ENCODE data around the gene CEND1. TPM values are rescaled to one million over a fixed set of nuclear protein-coding genes. Genes with fewer than 3 reads are reported as not detected.

Gene CEND1
- total RNA-seq, 1 donor from 2014 or later: 3.8 TPM

DNA sequence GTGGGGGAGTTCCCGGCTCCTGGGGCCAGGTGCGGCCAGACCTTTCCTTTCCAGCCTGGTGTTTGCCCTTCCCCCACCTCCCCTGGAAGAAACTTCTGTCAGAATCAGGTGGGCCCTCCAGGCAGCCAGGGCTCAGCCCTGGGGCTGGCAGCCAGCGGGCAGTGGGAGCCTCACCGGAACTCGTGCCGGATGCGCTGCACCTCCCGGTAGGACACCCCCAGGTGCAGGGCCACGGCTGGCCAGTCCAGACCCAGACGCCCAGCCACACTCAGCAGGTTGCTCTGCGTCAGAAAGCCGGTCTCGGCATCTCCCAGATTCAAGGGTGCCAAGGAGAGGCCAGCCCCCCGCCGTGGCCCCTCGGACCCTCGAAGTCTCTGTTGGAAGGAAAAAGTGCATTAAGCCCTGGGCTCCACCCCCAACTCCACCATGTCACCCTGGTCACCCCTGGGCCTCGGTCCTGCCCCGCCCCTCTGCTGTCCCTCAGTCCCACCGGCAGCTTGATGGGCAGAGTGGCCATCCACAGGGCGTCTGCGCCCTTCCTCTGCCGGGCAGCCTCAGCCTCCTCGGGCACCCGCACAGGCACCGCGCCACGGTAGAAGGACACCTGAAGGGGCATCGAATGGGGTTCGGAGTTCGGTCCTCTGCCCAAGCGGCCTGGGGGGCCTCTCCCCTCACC, 9.9 kb upstream of the CEND1 start:
- Mint-ChIP-seq H3K4me3 (no peak overlapping the region), H3K4me1 (peaks cover 9% of the 10 kb centered on the region), H3K27me3 (no peaks in the 10 kb centered on the region), H3K36me3 (ENCODE audit: low read depth) (peaks cover 14% of the 10 kb centered on the region), H3K27ac (no peak overlapping the region), H3K9me3 (no peaks in the 10 kb centered on the region)
- intact Hi-C loops (cut with micrococcal nuclease): loop anchor here (5.0 kb wide), 3 partner anchors 102 to 292 kb away; partner anchors contain the start of genes DEAF1, PHRF1, RNH1 and TMEM80
- no peak for DNase-seq

DNA sequence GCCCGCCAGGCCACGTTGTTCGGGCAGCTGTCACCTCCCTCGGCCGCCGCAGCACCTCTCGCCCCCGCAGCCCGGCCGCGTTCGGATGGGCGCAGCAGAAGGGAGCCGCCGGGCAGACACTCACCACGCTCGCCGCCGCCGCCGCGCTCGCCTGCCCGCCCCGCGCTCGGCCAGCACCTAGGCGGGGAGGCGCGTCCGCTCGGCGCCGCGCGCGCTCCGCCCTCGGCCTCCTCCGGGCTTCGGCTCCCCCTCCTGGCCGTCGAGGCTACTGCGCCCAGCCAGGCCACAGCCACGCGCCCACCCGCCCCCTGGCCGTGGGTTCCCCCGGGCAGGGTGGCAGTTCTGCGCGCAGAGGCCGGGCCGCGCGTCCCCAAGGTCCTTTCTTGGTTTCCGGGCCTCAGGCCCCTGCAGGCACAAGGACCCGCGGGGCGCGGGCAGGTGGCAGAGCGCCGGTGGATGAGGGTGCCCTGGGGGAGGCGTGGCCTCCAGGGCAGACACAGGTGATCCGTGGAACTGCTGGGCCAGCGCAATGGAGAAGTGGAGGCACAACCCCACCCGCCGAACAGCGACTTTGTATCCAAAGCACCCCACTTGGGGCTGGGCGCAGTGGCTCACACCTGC, 8.3 kb upstream of the CEND1 start, which contains the start of gene SLC25A22:
SLC25A22 (minus strand) TSS at position 189 of the 621 bp plus-strand sequence. CDS start 3,275 bp downstream, outside the sequence.
- peak; percentile 97 for DNase-seq
- intact Hi-C loops (cut with micrococcal nuclease): loop anchor here (5.0 kb wide), 3 partner anchors 101 to 291 kb away; partner anchors contain the start of genes DEAF1, PHRF1, RNH1 and TMEM80
- no peaks in the 10 kb centered on the region for H3K9me3 Mint-ChIP-seq
- H3K4me1 Mint-ChIP-seq: peaks cover 7% of the 10 kb centered on the region
- H3K27me3 Mint-ChIP-seq: no peaks in the 10 kb centered on the region
- H3K4me3 Mint-ChIP-seq: peak within 1 kb of the TSS; percentile 91
- H3K27ac Mint-ChIP-seq: peak within 1 kb of the TSS; percentile 87
- H3K36me3 Mint-ChIP-seq (ENCODE audit: low read depth): peaks cover 16% of the 10 kb centered on the region

- peak; percentile 92 for DNase-seq
- intact Hi-C loops (cut with micrococcal nuclease): loop anchor here (2.0 to 5.0 kb wide), 5 partner anchors 21 to 290 kb away; partner anchors contain the start of genes DEAF1, GATD1, PHRF1 and RNH1
- peak overlapping the region; percentile 87 for H3K27ac Mint-ChIP-seq
- peak overlapping the region; percentile 91 for H3K4me3 Mint-ChIP-seq
- H3K36me3 Mint-ChIP-seq (ENCODE audit: low read depth): peaks cover 16% of the 10 kb centered on the region
- H3K9me3 Mint-ChIP-seq: no peaks in the 10 kb centered on the region
- H3K4me1 Mint-ChIP-seq: peaks cover 7% of the 10 kb centered on the region
- H3K27me3 Mint-ChIP-seq: no peaks in the 10 kb centered on the region
These were observed 7.6 kb upstream of the CEND1 start for GRCh38 chr11:797296-798092.

DNA sequence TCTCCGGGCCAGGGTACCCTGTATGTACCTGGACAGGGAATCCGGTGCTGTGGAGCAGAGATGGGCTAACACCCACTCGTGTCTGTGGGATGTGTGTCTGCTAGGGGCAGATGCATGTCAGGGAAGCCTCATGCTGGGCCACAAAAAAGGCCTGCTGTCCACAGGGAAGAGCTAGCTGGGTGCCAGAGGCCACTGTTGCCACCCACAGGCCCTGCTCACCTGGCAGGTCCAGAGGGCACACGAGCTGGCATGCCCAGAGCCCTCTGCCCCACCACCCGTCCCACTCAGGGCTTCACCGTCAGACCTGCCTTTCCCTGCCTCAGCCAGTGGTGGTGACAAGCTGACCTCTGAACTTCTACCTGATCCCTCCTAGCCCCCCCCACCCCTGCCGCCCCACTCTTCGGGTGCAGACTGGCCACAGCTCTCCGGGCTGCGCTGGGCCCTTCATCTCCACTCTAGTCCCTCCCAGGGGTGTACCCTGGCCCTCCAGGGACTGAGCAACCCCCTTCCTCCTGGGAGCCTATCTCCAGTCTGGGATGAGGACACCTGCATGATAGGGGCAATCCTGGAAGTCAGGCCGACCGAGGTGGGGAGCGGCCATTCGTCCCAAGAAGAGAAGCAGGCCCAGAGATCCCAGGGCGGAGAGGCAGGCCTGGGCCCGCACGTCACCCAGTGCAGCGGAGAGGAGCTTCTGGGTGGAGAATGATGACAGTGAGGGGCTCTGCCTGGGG, 6.8 kb upstream of the CEND1 start:
- no peak for DNase-seq
- intact Hi-C loops (cut with micrococcal nuclease): loop anchor here (1.0 to 5.0 kb wide), 7 partner anchors 9 to 289 kb away; partner anchors contain the start of genes DEAF1, GATD1, PHRF1 and PIDD1
- no peaks in the 10 kb centered on the region for H3K27me3 Mint-ChIP-seq
- H3K4me3 Mint-ChIP-seq: peak overlapping the region; percentile 91
- H3K4me1 Mint-ChIP-seq: peaks cover 7% of the 10 kb centered on the region
- H3K27ac Mint-ChIP-seq: peak overlapping the region; percentile 87
- no peaks in the 10 kb centered on the region for H3K9me3 Mint-ChIP-seq
- peaks cover 18% of the 10 kb centered on the region for H3K36me3 Mint-ChIP-seq (ENCODE audit: low read depth)

GRCh38 chr11:795634-796564, 6.0 kb upstream of the CEND1 start:
- peak; percentile 93 for DNase-seq
- peak overlapping the region; percentile 80 for H3K27ac Mint-ChIP-seq
- peaks cover 16% of the 10 kb centered on the region for H3K36me3 Mint-ChIP-seq (ENCODE audit: low read depth)
- no peaks in the 10 kb centered on the region for H3K9me3 Mint-ChIP-seq
- intact Hi-C loops (cut with micrococcal nuclease): loop anchor here (1.0 to 5.0 kb wide), 7 partner anchors 9 to 289 kb away; partner anchors contain the start of genes DEAF1, GATD1, PHRF1 and PIDD1
- H3K27me3 Mint-ChIP-seq: no peaks in the 10 kb centered on the region
- peaks cover 7% of the 10 kb centered on the region for H3K4me1 Mint-ChIP-seq
- peak overlapping the region; percentile 91 for H3K4me3 Mint-ChIP-seq

DNA sequence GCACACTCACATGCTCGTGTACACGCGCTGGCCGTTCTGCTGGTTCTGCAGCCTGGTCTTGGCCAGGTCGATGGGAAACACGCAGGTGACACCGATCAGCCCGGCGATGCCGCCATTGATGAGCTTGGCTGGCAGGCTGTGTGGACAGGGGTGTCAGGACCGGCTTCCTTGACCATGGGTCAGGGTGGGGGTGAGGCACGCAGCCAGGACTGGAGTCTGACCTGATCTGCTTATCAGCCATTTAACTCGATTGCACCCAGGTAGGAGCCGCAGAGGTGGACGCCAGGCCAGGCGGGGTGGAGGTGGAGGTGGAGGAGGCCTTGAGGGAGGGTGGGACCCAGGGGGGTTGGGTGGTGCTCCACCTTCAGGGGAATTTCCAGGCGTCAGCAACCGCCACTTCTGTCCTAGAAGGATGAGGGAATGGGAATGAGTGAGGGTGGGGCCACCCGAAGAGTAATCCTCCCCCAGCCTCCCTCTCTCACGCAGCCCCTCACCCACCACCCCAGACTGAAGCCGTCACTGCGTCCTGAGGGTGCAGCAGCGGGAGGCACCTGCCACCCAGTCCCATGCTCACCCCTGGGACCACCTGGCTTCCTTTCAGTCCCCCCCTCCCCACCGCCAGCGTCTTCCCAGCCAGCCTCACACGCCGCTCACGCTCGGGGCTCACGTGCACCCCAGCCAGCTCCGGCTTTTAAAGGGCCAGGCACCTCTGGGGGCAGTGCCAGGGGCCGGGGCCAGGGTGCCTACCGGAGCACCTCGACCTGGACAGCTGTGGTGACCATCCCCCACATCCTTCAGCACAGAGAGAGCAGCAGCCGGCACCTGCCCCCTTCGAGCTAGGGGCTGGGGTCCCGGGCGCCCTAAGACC, 5.1 kb upstream of the CEND1 start:
- intact Hi-C loops (cut with micrococcal nuclease): loop anchor here (5.0 kb wide), 3 partner anchors 98 to 288 kb away; partner anchors contain the start of genes DEAF1, PHRF1, RNH1 and TMEM80
- no peak overlapping the region for H3K27ac Mint-ChIP-seq
- H3K9me3 Mint-ChIP-seq: no peaks in the 10 kb centered on the region

GRCh38 chr11:794013-794765, 4.3 kb upstream of the CEND1 start:
- peaks cover 9% of the 10 kb centered on the region for H3K4me1 Mint-ChIP-seq
- no peaks in the 10 kb centered on the region for H3K27me3 Mint-ChIP-seq

More for the DNA sequence above, 5.1 kb upstream of the CEND1 start:
- no peaks in the 10 kb centered on the region for H3K27me3 Mint-ChIP-seq
- peak overlapping the region; percentile 68 for H3K4me3 Mint-ChIP-seq
- peaks cover 15% of the 10 kb centered on the region for H3K36me3 Mint-ChIP-seq (ENCODE audit: low read depth)
- H3K4me1 Mint-ChIP-seq: peaks cover 7% of the 10 kb centered on the region
- no peak for DNase-seq

DNA sequence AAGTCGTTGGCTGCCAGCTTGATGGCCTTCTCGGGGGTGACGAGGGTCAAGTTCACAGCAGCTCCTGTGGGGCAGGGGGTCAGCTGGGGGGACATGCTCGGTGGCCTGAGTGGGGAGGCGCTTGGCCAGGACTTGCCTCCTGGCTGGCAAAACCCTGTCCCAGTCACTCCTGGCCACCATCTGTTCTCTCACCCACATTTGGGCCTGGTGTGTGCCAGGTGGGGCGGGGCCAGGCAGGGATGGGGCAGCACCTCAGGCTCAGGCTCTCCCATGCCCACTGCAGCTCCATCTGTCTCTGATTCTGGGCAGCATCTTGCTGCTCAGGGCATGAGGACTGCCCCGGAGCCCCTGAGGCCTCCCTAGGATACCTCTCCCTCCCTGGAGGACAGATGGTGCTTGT, 3.7 kb upstream of the CEND1 start:
- Mint-ChIP-seq H3K4me1 (peaks cover 9% of the 10 kb centered on the region), H3K36me3 (ENCODE audit: low read depth) (peaks cover 13% of the 10 kb centered on the region), H3K4me3 (peak overlapping the region; percentile 59), H3K27ac (no peak overlapping the region), H3K9me3 (no peaks in the 10 kb centered on the region), H3K27me3 (no peaks in the 10 kb centered on the region)
- intact Hi-C loops (cut with micrococcal nuclease): no loop called here
- DNase-seq: no peak

More at GRCh38 chr11:794013-794765, 4.3 kb upstream of the CEND1 start:
- Mint-ChIP-seq H3K9me3 (no peaks in the 10 kb centered on the region), H3K4me3 (peak overlapping the region; percentile 59), H3K27ac (no peak overlapping the region), H3K36me3 (ENCODE audit: low read depth) (peaks cover 13% of the 10 kb centered on the region)
- intact Hi-C loops (cut with micrococcal nuclease): no loop called here
- DNase-seq: no peak

DNA sequence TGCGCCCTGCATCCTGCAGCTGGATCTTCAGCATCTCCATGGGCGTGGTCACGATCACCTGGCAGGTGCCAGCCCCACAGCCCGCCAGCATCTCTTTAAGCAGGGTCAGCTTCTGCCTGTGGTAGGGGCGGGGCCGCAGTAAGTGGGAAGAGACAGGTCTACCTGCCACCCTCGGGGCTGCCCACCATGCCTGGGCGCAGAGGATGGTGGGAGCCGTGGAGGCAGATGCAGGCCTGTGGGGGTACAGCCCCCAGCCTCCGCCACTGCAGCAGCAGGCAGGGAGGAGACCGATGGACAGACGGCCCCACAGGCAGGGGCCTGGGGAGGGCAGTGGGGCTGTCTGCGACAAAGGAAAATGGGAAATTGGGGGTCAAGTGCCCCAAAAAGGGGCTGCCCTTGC, 3.0 kb upstream of the CEND1 start:
- Mint-ChIP-seq H3K27me3 (no peaks in the 10 kb centered on the region), H3K4me1 (peaks cover 9% of the 10 kb centered on the region), H3K4me3 (no peak overlapping the region), H3K9me3 (no peaks in the 10 kb centered on the region), H3K36me3 (ENCODE audit: low read depth) (peaks cover 13% of the 10 kb centered on the region), H3K27ac (no peak overlapping the region)
- intact Hi-C loops (cut with micrococcal nuclease): no loop called here
- DNase-seq: no peak

- Mint-ChIP-seq H3K27me3 (no peaks in the 10 kb centered on the region), H3K4me3 (no peak overlapping the region), H3K27ac (no peak overlapping the region), H3K4me1 (peaks cover 11% of the 10 kb centered on the region), H3K36me3 (ENCODE audit: low read depth) (peaks cover 13% of the 10 kb centered on the region), H3K9me3 (no peaks in the 10 kb centered on the region)
- intact Hi-C loops (cut with micrococcal nuclease): no loop called here
- no peak for DNase-seq
These were observed 2.6 kb upstream of the CEND1 start for GRCh38 chr11:792535-792821.

Measured in activated CD4-positive, alpha-beta T cell treated with anti-CD3 and anti-CD28 coated beads, Interleukin-2, amount 10 ng/mL, durations not matched to agents 24 days and 14 days (primary cell).